Fibroblast of mammary gland (primary cell): Measurements from ENCODE around the gene PDE3A.

ENCODE experiments used
- DNase-seq: peaks from one replicate; pipeline ENCODE4 v3.0.0-alpha.2; 2010; ENCODE audit warnings: low read depth
- H3K4me3 ChIP-seq: 2 replicates; pipeline ENCODE4 v1.5.1; 2011; ENCODE audit warnings: low read depth, mild to moderate bottlenecking, low read length, moderate library complexity; ENCODE audit not compliant: control insufficient read depth
- CTCF ChIP-seq: conservative IDR thresholded peaks from 2 replicates; pipeline ENCODE4 v1.5.1; 2011; ENCODE audit warnings: low read depth, low read length, inconsistent platforms; ENCODE audit not compliant: control insufficient read depth, insufficient read depth

PDE3A gene

DNA sequence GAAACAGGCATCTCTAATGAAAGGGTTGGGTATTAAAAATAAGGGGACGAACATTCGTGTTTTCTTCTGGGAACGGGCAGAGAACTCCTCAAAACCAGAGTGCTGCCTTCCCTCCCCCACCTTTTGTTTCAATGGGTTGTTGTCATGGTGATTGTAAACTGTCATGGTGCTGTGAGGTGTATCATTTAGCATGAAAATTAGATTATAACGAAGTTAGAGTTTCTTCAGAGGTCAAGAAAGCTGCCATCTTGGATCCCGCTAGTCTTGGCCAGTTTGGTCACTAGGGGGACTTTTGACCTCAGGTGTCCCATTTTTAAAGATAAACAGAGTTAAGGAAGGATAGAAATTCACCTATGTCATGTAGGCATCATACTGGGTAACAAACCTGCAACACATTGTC is 123.0 kb downstream of the PDE3A start:
- no peak overlapping the region for H3K4me3 ChIP-seq
- TF ChIP-seq CTCF: no peak
- DNase-seq: no peak

DNA sequence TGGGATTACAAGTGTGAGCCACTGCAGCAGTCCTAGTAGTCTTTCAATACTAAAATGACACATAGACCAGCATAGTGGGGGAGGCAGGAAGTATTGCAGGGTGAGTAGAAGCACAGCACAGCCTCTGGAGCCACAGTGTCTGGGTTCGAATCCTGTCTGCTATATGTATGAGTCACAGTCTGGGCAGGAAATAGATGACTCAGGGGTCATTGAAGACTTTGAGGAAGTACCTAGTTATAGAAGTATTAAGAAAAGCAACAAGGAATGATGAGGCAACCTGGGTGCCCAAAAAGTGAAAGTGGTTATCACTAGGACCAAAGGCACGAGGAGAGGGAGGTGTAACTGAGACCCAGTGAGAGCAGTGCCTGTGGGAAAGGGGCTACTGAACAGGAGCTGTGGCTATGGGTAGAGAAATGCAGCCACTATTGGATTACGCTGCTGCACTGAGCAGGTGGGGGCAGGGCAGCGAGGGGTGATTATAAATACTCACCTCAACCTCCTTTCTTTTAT is 124.0 kb downstream of the PDE3A start:
- peak; percentile 82 for DNase-seq
- H3K4me3 ChIP-seq: no peak overlapping the region
- TF ChIP-seq CTCF: no peak

DNA sequence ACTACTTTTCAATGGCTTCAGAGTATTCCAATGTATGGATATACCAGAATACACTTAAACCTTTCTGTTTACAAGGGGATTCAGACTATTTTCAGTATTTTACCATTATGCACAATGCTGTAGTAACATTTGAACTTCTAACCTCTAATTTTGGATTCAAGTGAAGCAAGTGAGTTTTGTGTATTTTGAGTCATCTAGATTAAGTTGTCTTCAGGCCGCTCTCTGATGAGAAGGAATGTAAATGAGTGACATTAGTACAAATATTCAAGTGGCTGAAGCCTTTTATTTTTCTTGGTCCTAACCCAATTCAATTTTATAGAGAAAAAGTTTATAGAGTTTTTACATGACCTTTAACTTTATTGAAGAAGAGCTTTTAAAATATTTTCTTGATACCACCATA is 125.6 kb downstream of the PDE3A start:
- no peak for DNase-seq
- no peak for TF ChIP-seq CTCF
- H3K4me3 ChIP-seq: no peak overlapping the region

DNA sequence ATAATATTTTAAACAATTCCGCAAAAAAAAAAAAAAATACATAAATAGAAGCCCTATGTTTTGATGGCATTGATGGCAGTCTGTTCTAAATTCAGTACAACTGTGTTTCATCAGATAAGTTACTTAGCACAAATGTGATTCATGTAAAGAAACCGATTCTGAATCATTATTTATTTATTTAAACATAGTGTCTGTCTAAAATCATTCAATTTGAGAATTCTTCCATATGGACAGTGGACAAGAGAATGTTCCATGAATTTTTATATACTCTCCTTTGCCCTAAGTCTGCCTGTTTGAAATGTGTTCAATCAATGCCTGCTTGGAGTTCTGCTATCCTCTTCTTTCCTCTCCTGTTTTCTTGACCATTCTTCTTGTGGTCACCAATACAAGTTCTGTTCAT is 126.5 kb downstream of the PDE3A start:
- DNase-seq: peak; percentile 45
- no peak overlapping the region for H3K4me3 ChIP-seq
- TF ChIP-seq CTCF: no peak

DNA sequence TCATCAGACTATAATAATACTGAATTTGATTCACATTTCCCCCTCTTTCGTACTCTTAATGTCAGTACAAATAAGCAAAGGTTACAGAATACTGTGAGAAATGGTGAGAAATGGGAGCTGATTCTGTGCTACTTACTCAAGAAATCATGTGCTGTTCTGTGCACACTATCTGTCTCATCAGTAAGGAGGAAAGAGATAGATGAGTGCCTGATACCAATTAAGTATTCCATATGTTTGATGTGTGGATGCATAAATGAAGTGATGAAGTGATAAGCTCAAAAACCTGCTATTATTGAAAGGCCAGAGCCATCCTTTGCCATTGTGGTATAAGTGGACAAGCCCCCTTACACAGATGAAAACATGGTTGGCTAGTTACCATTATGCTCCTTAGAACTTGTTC is 127.7 kb downstream of the PDE3A start:
- no peak for TF ChIP-seq CTCF
- no peak overlapping the region for H3K4me3 ChIP-seq
- DNase-seq: no peak

DNA sequence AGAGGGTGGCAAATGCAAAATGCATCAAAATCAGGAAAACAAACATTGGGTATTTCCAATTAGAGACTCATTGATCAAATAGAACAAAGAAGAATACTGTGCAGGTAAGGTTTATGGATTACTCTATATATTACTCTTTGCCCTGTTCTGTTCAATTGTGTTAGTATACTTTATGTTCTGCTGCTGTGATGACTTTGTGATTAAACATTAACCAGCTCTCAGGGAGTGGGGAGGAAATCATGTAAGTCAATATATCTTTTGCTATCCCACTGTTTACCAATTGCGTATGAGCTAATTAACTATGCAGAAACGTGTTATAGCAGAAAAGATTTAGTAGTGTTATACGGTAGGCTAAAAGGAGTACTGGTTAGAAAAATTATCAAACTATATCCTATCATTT is 129.4 kb downstream of the PDE3A start:
- TF ChIP-seq CTCF: no peak
- DNase-seq: no peak
- H3K4me3 ChIP-seq: no peak overlapping the region

GRCh38 chr12:20501958-20502357 is 133.6 kb downstream of the PDE3A start:
- TF ChIP-seq CTCF: no peak
- H3K4me3 ChIP-seq: no peak overlapping the region
- DNase-seq: no peak
